K562 (cell line): ENCODE data around the gene PLEKHA6. TPM values are rescaled to one million over a fixed set of nuclear protein-coding genes. Genes with fewer than 3 reads are reported as not detected.

Source experiments
- CHD2 ChIP-seq: IDR thresholded peaks from 2 replicates; pipeline ENCODE4 v1.6.1; 2011; ENCODE audit warnings: low read depth, low read length
- ESRRA ChIP-seq: fragments of 450-650 bp; IDR thresholded peaks from 2 replicates; pipeline ENCODE4 v1.6.1; 2014; ENCODE audit warnings: low read depth, mild to moderate bottlenecking, moderate library complexity, borderline replicate concordance
- ESRRB ChIP-seq: fragments of 250-450 bp; sonication (Bioruptor Pico); IDR thresholded peaks from 2 replicates; pipeline ENCODE4 v1.5.0; 2020; ENCODE audit warnings: mild to moderate bottlenecking, moderate library complexity, borderline replicate concordance
- KDM1A ChIP-seq, 2 experiments: fragments of 450-650 bp; IDR thresholded peaks; 2 replicates each; pipeline ENCODE4 v1.6.1; 2016; ENCODE audit warnings: mild to moderate bottlenecking in 2 of 2
- MAFG ChIP-seq: fragments of 450-650 bp; conservative IDR thresholded peaks from 2 replicates; pipeline ENCODE4 v1.6.1; 2016; ENCODE audit warnings: missing genetic modification characterization, missing compliant biosample characterization
- NBN ChIP-seq: fragments of 450-650 bp; IDR thresholded peaks from 2 replicates; pipeline ENCODE4 v1.6.1; 2016; ENCODE audit warnings: low read depth, mild to moderate bottlenecking
- PHB2 ChIP-seq: fragments of 450-650 bp; IDR thresholded peaks from 2 replicates; pipeline ENCODE4 v1.6.1; 2017; ENCODE audit warnings: low read depth
- SMARCA4 ChIP-seq: fragments of 450-650 bp; IDR thresholded peaks from 2 replicates; pipeline ENCODE4 v1.6.1; 2016
- TCF7 ChIP-seq: sonication (generic); IDR thresholded peaks from 2 replicates; pipeline ENCODE4 v1.6.1; 2016; ENCODE audit warnings: antibody characterized with exemption, borderline replicate concordance
- ZNF384 ChIP-seq: IDR thresholded peaks from 2 replicates; pipeline ENCODE4 v1.6.1; 2012; ENCODE audit warnings: low read depth, low read length, improper control_type of control experiment
- polyA plus RNA-seq, 8 experiments: library from polyadenylated mRNA; depleted of rRNA in 4 of 8; stranded (reverse) in 5 of 8; unstranded in 3 of 8; fragments of >200 nt; fragmentation: Nextera tagmentation in 2 of 8; fragmentation: Illumina TruSeq in 1 of 8; extraction: Ambion mirVana in 2 of 8; extraction: Trizol in 1 of 8; gene quantifications; 2 replicates each; pipeline versions ENCODE4 v1.2.1 to v1.2.3, GENCODE V29; 2011 to 2014; ENCODE audit warnings: inconsistent platforms in 1 of 8, missing spikeins in 1 of 8
- total RNA-seq, 7 experiments: library from RNA; depleted of rRNA in 6 of 7; stranded (reverse); fragments of >200 nt in 6 of 7; fragmentation: Illumina TruSeq in 2 of 7; extraction: Trizol in 2 of 7; gene quantifications; 2 replicates each; pipeline versions ENCODE4 v1.2.1 to v1.2.3, GENCODE V29; 2011 to 2021; ENCODE audit warnings: low replicate concordance in 1 of 7
- TF ChIP-seq, protein P1 (sequence below), 2 experiments: fragments of 200-800 bp in 1 of 2; sonication (Bioruptor generic) in 1 of 2; sonication (generic) in 1 of 2; formaldehyde crosslinking in 1 of 2; IDR thresholded peaks in 1 of 2; conservative IDR thresholded peaks in 1 of 2; 2 replicates each; pipeline versions ENCODE4 v1.5.0 to v1.6.1; 2016 to 2020; ENCODE audit warnings: missing compliant biosample characterization in 1 of 2, missing genetic modification characterization in 1 of 2, missing genetic modification reagents in 1 of 2
- TF ChIP-seq, protein P2 (sequence below): sonication (generic); formaldehyde crosslinking; IDR thresholded peaks from 2 replicates; pipeline ENCODE4 v1.4.0; 2020; ENCODE audit warnings: mild to moderate bottlenecking, missing genetic modification reagents
- TF ChIP-seq, protein P3 (sequence below), 2 experiments: fragments of 450-650 bp; IDR thresholded peaks; 2 replicates each; pipeline ENCODE4 v1.6.1; 2016
- TF ChIP-seq, protein P4 (sequence below), 3 experiments: IDR thresholded peaks in 2 of 3; conservative IDR thresholded peaks in 1 of 3; 2 replicates each; pipeline ENCODE4 v1.5.1; 2011 to 2012; ENCODE audit warnings: low read length in 3 of 3, mild to moderate bottlenecking in 3 of 3, control low read depth in 2 of 3, improper control_type of control experiment in 1 of 3, inconsistent platforms in 1 of 3, low read depth in 1 of 3, mixed read lengths in 1 of 3, moderate library complexity in 1 of 3; ENCODE audit not compliant: insufficient read depth in 2 of 3
- TF ChIP-seq, protein P5 (sequence below): fragments of 450-650 bp; IDR thresholded peaks from 2 replicates; pipeline ENCODE4 v1.6.1; 2017; ENCODE audit warnings: antibody characterized with exemption
- TF ChIP-seq, protein P6 (sequence below): fragments of 250-450 bp; sonication (Bioruptor Pico); IDR thresholded peaks from 2 replicates; pipeline ENCODE4 v1.4.0; 2020; ENCODE audit warnings: mild to moderate bottlenecking, moderate library complexity, borderline replicate concordance

Gene PLEKHA6
- total and polyA plus RNA-seq, 9 of the 15 experiments (the other 6 are each of a cell fraction or from before 2014, with no cell fraction given), result under 0.01 to 0.33 (median 0.01) TPM; not detected in 4

DNA sequence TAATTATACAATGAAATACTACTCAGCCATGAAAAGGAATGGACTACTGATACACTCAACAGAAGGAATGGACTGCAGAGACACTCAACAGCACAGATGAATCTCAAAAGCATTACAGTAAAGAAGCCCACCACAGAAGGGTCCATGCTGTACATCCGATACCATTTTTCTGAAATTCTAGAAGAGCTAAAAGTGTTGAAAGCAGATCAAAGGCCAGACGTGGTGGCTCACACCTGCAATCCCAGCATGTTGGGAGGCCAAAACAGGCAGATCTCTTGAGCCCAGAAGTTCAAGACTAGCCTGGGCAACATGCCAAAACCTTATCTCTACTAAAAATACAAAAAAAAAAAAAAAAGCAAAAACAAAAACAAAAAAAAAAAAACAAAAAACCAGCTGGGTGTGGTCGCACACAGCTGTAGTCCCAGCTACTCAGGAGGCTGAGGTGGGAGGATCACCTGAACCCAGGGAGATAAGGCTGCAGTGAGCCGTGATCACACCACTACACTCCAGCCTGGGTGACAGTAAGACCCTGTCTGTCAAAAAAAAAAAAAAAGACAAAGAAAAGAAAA is 36.4 kb upstream of the PLEKHA6 start (continued):
- TF ChIP-seq KDM1A (IDR thresholded peaks at IDR 0.05) (peak in 1 of 2 experiments; percentile 55; a peak in 2 of 4 replicates), MAFG (tag) (no peak), TCF7 (peak; percentile 39; the same call in 1 of the 2 replicates), CHD2 (no peak), SMARCA4 (peak; percentile 71), ESRRA (no peak), NBN (peak; percentile 63; the same call in 1 of the 2 replicates), PHB2 (peak; percentile 67; the same call in 1 of the 2 replicates), ZNF384 (peak; percentile 85), ESRRB (no peak)
- TF ChIP-seq, protein P1, sequence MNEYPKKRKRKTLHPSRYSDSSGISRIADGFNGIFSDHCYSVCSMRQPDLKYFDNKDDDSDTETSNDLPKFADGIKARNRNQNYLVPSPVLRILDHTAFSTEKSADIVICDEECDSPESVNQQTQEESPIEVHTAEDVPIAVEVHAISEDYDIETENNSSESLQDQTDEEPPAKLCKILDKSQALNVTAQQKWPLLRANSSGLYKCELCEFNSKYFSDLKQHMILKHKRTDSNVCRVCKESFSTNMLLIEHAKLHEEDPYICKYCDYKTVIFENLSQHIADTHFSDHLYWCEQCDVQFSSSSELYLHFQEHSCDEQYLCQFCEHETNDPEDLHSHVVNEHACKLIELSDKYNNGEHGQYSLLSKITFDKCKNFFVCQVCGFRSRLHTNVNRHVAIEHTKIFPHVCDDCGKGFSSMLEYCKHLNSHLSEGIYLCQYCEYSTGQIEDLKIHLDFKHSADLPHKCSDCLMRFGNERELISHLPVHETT (CRISPR knock-in tag; conservative IDR thresholded peaks at IDR 0.05 in 1 of 2, IDR thresholded peaks at IDR 0.05 in 1 of 2), result no peak
- TF ChIP-seq, protein P2, sequence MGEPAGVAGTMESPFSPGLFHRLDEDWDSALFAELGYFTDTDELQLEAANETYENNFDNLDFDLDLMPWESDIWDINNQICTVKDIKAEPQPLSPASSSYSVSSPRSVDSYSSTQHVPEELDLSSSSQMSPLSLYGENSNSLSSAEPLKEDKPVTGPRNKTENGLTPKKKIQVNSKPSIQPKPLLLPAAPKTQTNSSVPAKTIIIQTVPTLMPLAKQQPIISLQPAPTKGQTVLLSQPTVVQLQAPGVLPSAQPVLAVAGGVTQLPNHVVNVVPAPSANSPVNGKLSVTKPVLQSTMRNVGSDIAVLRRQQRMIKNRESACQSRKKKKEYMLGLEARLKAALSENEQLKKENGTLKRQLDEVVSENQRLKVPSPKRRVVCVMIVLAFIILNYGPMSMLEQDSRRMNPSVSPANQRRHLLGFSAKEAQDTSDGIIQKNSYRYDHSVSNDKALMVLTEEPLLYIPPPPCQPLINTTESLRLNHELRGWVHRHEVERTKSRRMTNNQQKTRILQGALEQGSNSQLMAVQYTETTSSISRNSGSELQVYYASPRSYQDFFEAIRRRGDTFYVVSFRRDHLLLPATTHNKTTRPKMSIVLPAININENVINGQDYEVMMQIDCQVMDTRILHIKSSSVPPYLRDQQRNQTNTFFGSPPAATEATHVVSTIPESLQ (CRISPR knock-in tag), result no peak
- TF ChIP-seq, protein P3, sequence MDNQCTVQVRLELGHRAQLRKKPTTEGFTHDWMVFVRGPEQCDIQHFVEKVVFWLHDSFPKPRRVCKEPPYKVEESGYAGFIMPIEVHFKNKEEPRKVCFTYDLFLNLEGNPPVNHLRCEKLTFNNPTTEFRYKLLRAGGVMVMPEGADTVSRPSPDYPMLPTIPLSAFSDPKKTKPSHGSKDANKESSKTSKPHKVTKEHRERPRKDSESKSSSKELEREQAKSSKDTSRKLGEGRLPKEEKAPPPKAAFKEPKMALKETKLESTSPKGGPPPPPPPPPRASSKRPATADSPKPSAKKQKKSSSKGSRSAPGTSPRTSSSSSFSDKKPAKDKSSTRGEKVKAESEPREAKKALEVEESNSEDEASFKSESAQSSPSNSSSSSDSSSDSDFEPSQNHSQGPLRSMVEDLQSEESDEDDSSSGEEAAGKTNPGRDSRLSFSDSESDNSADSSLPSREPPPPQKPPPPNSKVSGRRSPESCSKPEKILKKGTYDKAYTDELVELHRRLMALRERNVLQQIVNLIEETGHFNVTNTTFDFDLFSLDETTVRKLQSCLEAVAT (IDR thresholded peaks at IDR 0.05), result no peak
- TF ChIP-seq, protein P4, sequence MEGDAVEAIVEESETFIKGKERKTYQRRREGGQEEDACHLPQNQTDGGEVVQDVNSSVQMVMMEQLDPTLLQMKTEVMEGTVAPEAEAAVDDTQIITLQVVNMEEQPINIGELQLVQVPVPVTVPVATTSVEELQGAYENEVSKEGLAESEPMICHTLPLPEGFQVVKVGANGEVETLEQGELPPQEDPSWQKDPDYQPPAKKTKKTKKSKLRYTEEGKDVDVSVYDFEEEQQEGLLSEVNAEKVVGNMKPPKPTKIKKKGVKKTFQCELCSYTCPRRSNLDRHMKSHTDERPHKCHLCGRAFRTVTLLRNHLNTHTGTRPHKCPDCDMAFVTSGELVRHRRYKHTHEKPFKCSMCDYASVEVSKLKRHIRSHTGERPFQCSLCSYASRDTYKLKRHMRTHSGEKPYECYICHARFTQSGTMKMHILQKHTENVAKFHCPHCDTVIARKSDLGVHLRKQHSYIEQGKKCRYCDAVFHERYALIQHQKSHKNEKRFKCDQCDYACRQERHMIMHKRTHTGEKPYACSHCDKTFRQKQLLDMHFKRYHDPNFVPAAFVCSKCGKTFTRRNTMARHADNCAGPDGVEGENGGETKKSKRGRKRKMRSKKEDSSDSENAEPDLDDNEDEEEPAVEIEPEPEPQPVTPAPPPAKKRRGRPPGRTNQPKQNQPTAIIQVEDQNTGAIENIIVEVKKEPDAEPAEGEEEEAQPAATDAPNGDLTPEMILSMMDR (IDR thresholded peaks at IDR 0.05 in 2 of 3, conservative IDR thresholded peaks at IDR 0.05 in 1 of 3; ENCODE audit: insufficient read depth in 2 of 3, low read depth in 1 of 3, low read length in 3 of 3), result no peak
- TF ChIP-seq, protein P5, sequence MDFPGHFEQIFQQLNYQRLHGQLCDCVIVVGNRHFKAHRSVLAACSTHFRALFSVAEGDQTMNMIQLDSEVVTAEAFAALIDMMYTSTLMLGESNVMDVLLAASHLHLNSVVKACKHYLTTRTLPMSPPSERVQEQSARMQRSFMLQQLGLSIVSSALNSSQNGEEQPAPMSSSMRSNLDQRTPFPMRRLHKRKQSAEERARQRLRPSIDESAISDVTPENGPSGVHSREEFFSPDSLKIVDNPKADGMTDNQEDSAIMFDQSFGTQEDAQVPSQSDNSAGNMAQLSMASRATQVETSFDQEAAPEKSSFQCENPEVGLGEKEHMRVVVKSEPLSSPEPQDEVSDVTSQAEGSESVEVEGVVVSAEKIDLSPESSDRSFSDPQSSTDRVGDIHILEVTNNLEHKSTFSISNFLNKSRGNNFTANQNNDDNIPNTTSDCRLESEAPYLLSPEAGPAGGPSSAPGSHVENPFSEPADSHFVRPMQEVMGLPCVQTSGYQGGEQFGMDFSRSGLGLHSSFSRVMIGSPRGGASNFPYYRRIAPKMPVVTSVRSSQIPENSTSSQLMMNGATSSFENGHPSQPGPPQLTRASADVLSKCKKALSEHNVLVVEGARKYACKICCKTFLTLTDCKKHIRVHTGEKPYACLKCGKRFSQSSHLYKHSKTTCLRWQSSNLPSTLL, result no peak
- TF ChIP-seq, protein P6, sequence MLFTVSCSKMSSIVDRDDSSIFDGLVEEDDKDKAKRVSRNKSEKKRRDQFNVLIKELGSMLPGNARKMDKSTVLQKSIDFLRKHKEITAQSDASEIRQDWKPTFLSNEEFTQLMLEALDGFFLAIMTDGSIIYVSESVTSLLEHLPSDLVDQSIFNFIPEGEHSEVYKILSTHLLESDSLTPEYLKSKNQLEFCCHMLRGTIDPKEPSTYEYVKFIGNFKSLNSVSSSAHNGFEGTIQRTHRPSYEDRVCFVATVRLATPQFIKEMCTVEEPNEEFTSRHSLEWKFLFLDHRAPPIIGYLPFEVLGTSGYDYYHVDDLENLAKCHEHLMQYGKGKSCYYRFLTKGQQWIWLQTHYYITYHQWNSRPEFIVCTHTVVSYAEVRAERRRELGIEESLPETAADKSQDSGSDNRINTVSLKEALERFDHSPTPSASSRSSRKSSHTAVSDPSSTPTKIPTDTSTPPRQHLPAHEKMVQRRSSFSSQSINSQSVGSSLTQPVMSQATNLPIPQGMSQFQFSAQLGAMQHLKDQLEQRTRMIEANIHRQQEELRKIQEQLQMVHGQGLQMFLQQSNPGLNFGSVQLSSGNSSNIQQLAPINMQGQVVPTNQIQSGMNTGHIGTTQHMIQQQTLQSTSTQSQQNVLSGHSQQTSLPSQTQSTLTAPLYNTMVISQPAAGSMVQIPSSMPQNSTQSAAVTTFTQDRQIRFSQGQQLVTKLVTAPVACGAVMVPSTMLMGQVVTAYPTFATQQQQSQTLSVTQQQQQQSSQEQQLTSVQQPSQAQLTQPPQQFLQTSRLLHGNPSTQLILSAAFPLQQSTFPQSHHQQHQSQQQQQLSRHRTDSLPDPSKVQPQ (CRISPR knock-in tag), result no peak
